ENCODE data around the gene PALD1.

The PALD1 gene

GRCh38 chr10:70458329-70459060 lies 20.1 kb upstream of the PALD1 start:
- DNase-seq: no peak
- Histone ChIP-seq H3K4me1 (ENCODE audit: control insufficient read depth, insufficient read depth, low read length, poor library complexity, severe bottlenecking) (peaks cover 4% of the 10 kb centered on the region), H3K9me3 (ENCODE audit: control insufficient read depth, low read length) (no peaks in the 10 kb centered on the region), H3K4me3 (ENCODE audit: insufficient read depth, low read depth, low read length, poor library complexity, severe bottlenecking) (no peak overlapping the region), H3K27ac (ENCODE audit: insufficient read depth, low read length, poor library complexity, severe bottlenecking) (no peak overlapping the region), H3K27me3 (replicated peaks; ENCODE audit: control insufficient read depth, insufficient read depth, low read length, poor library complexity, severe bottlenecking) (peaks cover 22% of the 10 kb centered on the region), H3K36me3 (ENCODE audit: control insufficient read depth, insufficient read depth, low read length) (no peaks in the 10 kb centered on the region)

- H3K27me3 ChIP-seq (replicated peaks; ENCODE audit: control insufficient read depth, insufficient read depth, low read length, poor library complexity, severe bottlenecking): peaks cover 22% of the 10 kb centered on the region
- H3K9me3 ChIP-seq (ENCODE audit: control insufficient read depth, low read length): no peaks in the 10 kb centered on the region
- H3K4me3 ChIP-seq (ENCODE audit: insufficient read depth, low read depth, low read length, poor library complexity, severe bottlenecking): no peak overlapping the region
- H3K36me3 ChIP-seq (ENCODE audit: control insufficient read depth, insufficient read depth, low read length): no peaks in the 10 kb centered on the region
- no peak for DNase-seq
- H3K4me1 ChIP-seq (ENCODE audit: control insufficient read depth, insufficient read depth, low read length, poor library complexity, severe bottlenecking): peaks cover 4% of the 10 kb centered on the region
- H3K27ac ChIP-seq (ENCODE audit: insufficient read depth, low read length, poor library complexity, severe bottlenecking): no peak overlapping the region
Measured at GRCh38 chr10:70459061-70459773, 19.4 kb upstream of the PALD1 start.

DNA sequence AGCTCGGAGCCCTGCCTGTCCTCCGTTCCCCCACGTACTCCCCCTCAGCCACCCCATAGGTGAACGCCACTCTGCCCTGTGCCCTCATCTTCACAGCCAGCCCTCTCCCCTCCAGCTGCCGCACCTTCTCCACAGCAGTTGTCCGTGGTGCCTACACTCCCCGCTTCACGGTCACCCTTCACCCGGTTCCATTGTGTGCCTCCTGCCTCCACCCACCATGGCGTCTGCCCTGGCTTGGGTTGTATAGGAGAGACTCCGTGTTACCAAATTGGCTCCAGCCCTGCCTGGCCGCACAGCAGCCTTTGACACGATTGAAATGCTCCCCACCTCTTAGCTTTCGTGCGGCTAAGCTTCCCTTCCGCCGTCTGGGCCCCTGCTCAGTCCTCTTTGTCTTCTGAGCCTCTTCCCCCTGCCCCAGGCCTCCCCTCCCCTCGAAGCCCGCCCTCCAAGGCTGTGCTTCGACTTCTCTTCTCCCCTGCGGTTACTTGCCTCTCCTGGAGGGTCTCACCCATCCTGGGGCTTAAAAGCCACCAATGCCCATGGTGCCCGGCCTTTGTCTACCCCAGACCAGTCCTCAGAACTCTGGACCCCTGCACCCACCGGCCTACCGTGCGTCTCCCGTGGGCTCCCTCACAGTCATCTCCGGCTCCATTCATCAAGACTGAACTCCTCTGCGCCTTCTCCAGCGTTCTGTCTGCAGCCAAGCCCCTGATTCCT lies 18.6 kb upstream of the PALD1 start:
- peaks cover 22% of the 10 kb centered on the region for H3K27me3 ChIP-seq (replicated peaks; ENCODE audit: control insufficient read depth, insufficient read depth, low read length, poor library complexity, severe bottlenecking)
- H3K27ac ChIP-seq (ENCODE audit: insufficient read depth, low read length, poor library complexity, severe bottlenecking): no peak overlapping the region
- no peaks in the 10 kb centered on the region for H3K36me3 ChIP-seq (ENCODE audit: control insufficient read depth, insufficient read depth, low read length)
- H3K4me3 ChIP-seq (ENCODE audit: insufficient read depth, low read depth, low read length, poor library complexity, severe bottlenecking): no peak overlapping the region
- H3K4me1 ChIP-seq (ENCODE audit: control insufficient read depth, insufficient read depth, low read length, poor library complexity, severe bottlenecking): peaks cover 4% of the 10 kb centered on the region
- no peaks in the 10 kb centered on the region for H3K9me3 ChIP-seq (ENCODE audit: control insufficient read depth, low read length)
- DNase-seq: no peak

- peaks cover 22% of the 10 kb centered on the region for H3K27me3 ChIP-seq (replicated peaks; ENCODE audit: control insufficient read depth, insufficient read depth, low read length, poor library complexity, severe bottlenecking)
- peaks cover 4% of the 10 kb centered on the region for H3K4me1 ChIP-seq (ENCODE audit: control insufficient read depth, insufficient read depth, low read length, poor library complexity, severe bottlenecking)
- H3K27ac ChIP-seq (ENCODE audit: insufficient read depth, low read length, poor library complexity, severe bottlenecking): no peak overlapping the region
- H3K4me3 ChIP-seq (ENCODE audit: insufficient read depth, low read depth, low read length, poor library complexity, severe bottlenecking): no peak overlapping the region
- no peak for DNase-seq
- H3K9me3 ChIP-seq (ENCODE audit: control insufficient read depth, low read length): no peaks in the 10 kb centered on the region
- no peaks in the 10 kb centered on the region for H3K36me3 ChIP-seq (ENCODE audit: control insufficient read depth, insufficient read depth, low read length)
Measured at GRCh38 chr10:70461397-70462348, 16.9 kb upstream of the PALD1 start.

DNA sequence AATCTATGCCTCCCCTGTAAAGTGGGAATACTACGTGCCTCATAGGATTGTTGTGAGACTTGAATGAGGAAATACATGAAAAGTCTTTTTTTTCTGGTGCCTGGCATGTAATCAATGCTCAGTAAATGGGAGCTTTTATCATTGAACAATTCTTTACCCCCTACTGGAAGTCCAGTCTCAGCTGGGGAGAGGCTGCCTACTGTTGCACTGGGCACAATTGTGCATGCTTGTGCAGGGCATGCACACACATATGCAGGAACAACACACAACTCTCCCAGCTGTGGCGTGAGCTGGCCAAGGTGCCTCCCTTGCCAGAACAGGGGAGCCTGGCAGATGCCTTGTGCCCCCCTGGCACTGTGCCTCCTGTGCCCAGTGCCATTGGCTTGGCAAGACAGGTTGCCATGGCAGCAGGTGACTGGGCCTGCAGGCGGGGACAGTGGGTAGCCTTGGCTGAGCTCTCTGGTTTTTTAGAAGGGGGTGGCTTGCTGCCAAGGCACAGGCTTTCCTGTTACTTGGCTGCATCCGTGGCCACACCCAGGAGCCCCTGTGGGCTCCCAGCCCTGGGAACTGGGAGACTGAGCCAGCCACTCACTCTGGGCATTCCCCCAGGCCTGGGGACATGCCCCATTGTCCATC lies 16.1 kb upstream of the PALD1 start:
- no peaks in the 10 kb centered on the region for H3K36me3 ChIP-seq (ENCODE audit: control insufficient read depth, insufficient read depth, low read length)
- peaks cover 4% of the 10 kb centered on the region for H3K4me1 ChIP-seq (ENCODE audit: control insufficient read depth, insufficient read depth, low read length, poor library complexity, severe bottlenecking)
- H3K27me3 ChIP-seq (replicated peaks; ENCODE audit: control insufficient read depth, insufficient read depth, low read length, poor library complexity, severe bottlenecking): peaks cover 19% of the 10 kb centered on the region
- no peaks in the 10 kb centered on the region for H3K9me3 ChIP-seq (ENCODE audit: control insufficient read depth, low read length)
- DNase-seq: no peak
- no peak overlapping the region for H3K4me3 ChIP-seq (ENCODE audit: insufficient read depth, low read depth, low read length, poor library complexity, severe bottlenecking)
- H3K27ac ChIP-seq (ENCODE audit: insufficient read depth, low read length, poor library complexity, severe bottlenecking): no peak overlapping the region

- H3K4me1 ChIP-seq (ENCODE audit: control insufficient read depth, insufficient read depth, low read length, poor library complexity, severe bottlenecking): no peaks in the 10 kb centered on the region
- H3K36me3 ChIP-seq (ENCODE audit: control insufficient read depth, insufficient read depth, low read length): no peaks in the 10 kb centered on the region
- H3K27me3 ChIP-seq (replicated peaks; ENCODE audit: control insufficient read depth, insufficient read depth, low read length, poor library complexity, severe bottlenecking): no peaks in the 10 kb centered on the region
- no peaks in the 10 kb centered on the region for H3K9me3 ChIP-seq (ENCODE audit: control insufficient read depth, low read length)
- H3K27ac ChIP-seq (ENCODE audit: insufficient read depth, low read length, poor library complexity, severe bottlenecking): no peak overlapping the region
- H3K4me3 ChIP-seq (ENCODE audit: insufficient read depth, low read depth, low read length, poor library complexity, severe bottlenecking): no peak overlapping the region
- no peak for DNase-seq
Measured at GRCh38 chr10:70465278-70465677, 13.3 kb upstream of the PALD1 start.

GRCh38 chr10:70465832-70466231 lies 12.7 kb upstream of the PALD1 start:
- Histone ChIP-seq H3K4me3 (ENCODE audit: insufficient read depth, low read depth, low read length, poor library complexity, severe bottlenecking) (no peak overlapping the region), H3K4me1 (ENCODE audit: control insufficient read depth, insufficient read depth, low read length, poor library complexity, severe bottlenecking) (no peaks in the 10 kb centered on the region), H3K27me3 (replicated peaks; ENCODE audit: control insufficient read depth, insufficient read depth, low read length, poor library complexity, severe bottlenecking) (no peaks in the 10 kb centered on the region), H3K27ac (ENCODE audit: insufficient read depth, low read length, poor library complexity, severe bottlenecking) (no peak overlapping the region), H3K9me3 (ENCODE audit: control insufficient read depth, low read length) (no peaks in the 10 kb centered on the region), H3K36me3 (ENCODE audit: control insufficient read depth, insufficient read depth, low read length) (no peaks in the 10 kb centered on the region)
- no peak for DNase-seq

DNA sequence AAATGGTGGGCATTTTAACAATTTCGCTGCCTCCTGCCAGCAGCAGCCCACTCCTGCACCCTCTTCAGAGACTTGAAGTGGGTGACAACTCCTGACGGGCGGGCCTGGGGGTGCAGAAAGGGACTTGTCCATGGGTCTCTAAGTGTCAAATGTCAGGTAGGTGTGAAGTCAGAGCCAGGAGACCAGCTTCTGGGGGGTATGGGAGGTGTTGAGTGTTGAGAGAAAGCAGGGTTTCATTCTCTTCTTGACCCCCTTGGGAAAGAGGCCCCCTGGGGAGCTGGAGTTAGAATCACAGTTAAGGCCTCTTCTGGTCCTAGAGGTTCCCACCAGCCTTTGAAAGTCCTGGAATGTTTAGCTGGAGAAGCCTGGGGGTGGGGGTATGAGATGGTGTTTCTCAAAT lies 11.6 kb upstream of the PALD1 start:
- Histone ChIP-seq H3K4me1 (ENCODE audit: control insufficient read depth, insufficient read depth, low read length, poor library complexity, severe bottlenecking) (no peaks in the 10 kb centered on the region), H3K27me3 (replicated peaks; ENCODE audit: control insufficient read depth, insufficient read depth, low read length, poor library complexity, severe bottlenecking) (no peaks in the 10 kb centered on the region), H3K27ac (ENCODE audit: insufficient read depth, low read length, poor library complexity, severe bottlenecking) (no peak overlapping the region), H3K36me3 (ENCODE audit: control insufficient read depth, insufficient read depth, low read length) (no peaks in the 10 kb centered on the region), H3K4me3 (ENCODE audit: insufficient read depth, low read depth, low read length, poor library complexity, severe bottlenecking) (no peak overlapping the region), H3K9me3 (ENCODE audit: control insufficient read depth, low read length) (no peaks in the 10 kb centered on the region)
- no peak for DNase-seq

- Histone ChIP-seq H3K4me3 (ENCODE audit: insufficient read depth, low read depth, low read length, poor library complexity, severe bottlenecking) (no peak overlapping the region), H3K27me3 (replicated peaks; ENCODE audit: control insufficient read depth, insufficient read depth, low read length, poor library complexity, severe bottlenecking) (no peaks in the 10 kb centered on the region), H3K9me3 (ENCODE audit: control insufficient read depth, low read length) (no peaks in the 10 kb centered on the region), H3K27ac (ENCODE audit: insufficient read depth, low read length, poor library complexity, severe bottlenecking) (no peak overlapping the region), H3K4me1 (ENCODE audit: control insufficient read depth, insufficient read depth, low read length, poor library complexity, severe bottlenecking) (peaks cover 11% of the 10 kb centered on the region), H3K36me3 (ENCODE audit: control insufficient read depth, insufficient read depth, low read length) (no peaks in the 10 kb centered on the region)
- no peak for DNase-seq
Measured at GRCh38 chr10:70472799-70473454, 5.6 kb upstream of the PALD1 start.
